CD14-positive monocyte (primary cell): ENCODE data around the gene FBXO45. TPM values are rescaled to one million over a fixed set of nuclear protein-coding genes. Genes with fewer than 3 reads are reported as not detected.

ENCODE experiments used
- DNase-seq, 3 donors: peaks; one replicate each; pipeline ENCODE4 v3.0.0-alpha.2; 2011 to 2022
- H2AFZ ChIP-seq: 2 replicates; pipeline ENCODE4 v1.6.0; 2012; ENCODE audit warnings: mild to moderate bottlenecking, low read depth, low read length, inconsistent platforms; ENCODE audit not compliant: insufficient read depth, poor library complexity, severe bottlenecking
- H3K27ac ChIP-seq, 2 donors: 1 replicate in 1 of 2; 2 replicates in 1 of 2; pipeline ENCODE4 v1.5.1; 2012 to 2013; ENCODE audit warnings: low read length in 2 of 2, control low read depth in 1 of 2, inconsistent platforms in 1 of 2, low read depth in 1 of 2, mild to moderate bottlenecking in 1 of 2
- H3K27me3 ChIP-seq, 2 donors: one replicate each; pipeline versions ENCODE4 v1.6.0 to v1.6.1; 2011 to 2013; ENCODE audit warnings: low read length in 2 of 2; ENCODE audit not compliant: control insufficient read depth in 2 of 2, insufficient read depth in 2 of 2
- H3K36me3 ChIP-seq, 2 donors: replicated peaks in 1 of 2; 1 replicate in 1 of 2; 2 replicates in 1 of 2; pipeline versions ENCODE4 v1.5.1 to v1.6.1; 2012 to 2013; ENCODE audit warnings: low read length in 2 of 2, control low read depth in 1 of 2, inconsistent platforms in 1 of 2, mild to moderate bottlenecking in 1 of 2; ENCODE audit not compliant: insufficient read depth in 2 of 2, control insufficient read depth in 1 of 2
- H3K4me1 ChIP-seq, 2 donors: 1 replicate in 1 of 2; 2 replicates in 1 of 2; pipeline versions ENCODE4 v1.5.1 to v1.6.1; 2012 to 2013; ENCODE audit warnings: low read length in 2 of 2, control low read depth in 1 of 2, inconsistent platforms in 1 of 2, mild to moderate bottlenecking in 1 of 2, moderate library complexity in 1 of 2; ENCODE audit not compliant: insufficient read depth in 2 of 2, control insufficient read depth in 1 of 2
- H3K4me2 ChIP-seq: replicated peaks from 2 replicates; pipeline ENCODE3; 2012; ENCODE audit warnings: low read length, moderate library complexity, mild to moderate bottlenecking; ENCODE audit not compliant: poor library complexity, severe bottlenecking; ENCODE audit errors: extremely low read depth
- H3K4me3 ChIP-seq, 3 experiments: fragments of 200-600 bp in 1 of 3; sonication (generic) in 1 of 3; replicated peaks in 1 of 3; 1 replicate in 2 of 3; 2 replicates in 1 of 3; pipeline ENCODE4 v1.5.1; 2011 to 2013; ENCODE audit warnings: low read length in 3 of 3, mild to moderate bottlenecking in 3 of 3, control low read depth in 2 of 3, low read depth in 2 of 3, inconsistent platforms in 1 of 3, moderate library complexity in 1 of 3
- H3K79me2 ChIP-seq: 2 replicates; pipeline ENCODE4 v1.6.0; 2012; ENCODE audit warnings: mild to moderate bottlenecking, control low read depth, inconsistent platforms, low read length, moderate library complexity; ENCODE audit not compliant: insufficient read depth
- H3K9ac ChIP-seq: 2 replicates; pipeline ENCODE4 v1.6.0; 2017; ENCODE audit warnings: low read length, mild to moderate bottlenecking; ENCODE audit not compliant: insufficient read depth, poor library complexity, severe bottlenecking
- H3K9me3 ChIP-seq, 2 donors: replicated peaks in 1 of 2; 1 replicate in 1 of 2; 2 replicates in 1 of 2; pipeline versions ENCODE4 v1.5.1 to v1.6.1; 2012 to 2013; ENCODE audit warnings: low read length in 2 of 2, control low read depth in 1 of 2; ENCODE audit not compliant: control insufficient read depth in 1 of 2, insufficient read depth in 1 of 2
- H4K20me1 ChIP-seq: 2 replicates; pipeline ENCODE4 v1.6.0; 2012; ENCODE audit warnings: mild to moderate bottlenecking, low read length, control low read depth, moderate library complexity; ENCODE audit not compliant: insufficient read depth
- H3K27ac Mint-ChIP-seq, 7 donors: one replicate each; pipeline ENCODE4 v1.8.0; 2020; ENCODE audit warnings: mild to moderate bottlenecking in 7 of 7, mixed read lengths in 7 of 7, moderate library complexity in 6 of 7, inconsistent platforms in 2 of 7
- H3K27me3 Mint-ChIP-seq, 3 donors: one replicate each; pipeline ENCODE4 v1.8.0; 2021 to 2022; ENCODE audit warnings: low read depth in 3 of 3, mild to moderate bottlenecking in 3 of 3, mixed read lengths in 3 of 3, moderate library complexity in 3 of 3, inconsistent platforms in 1 of 3
- H3K36me3 Mint-ChIP-seq, 2 donors: one replicate each; pipeline ENCODE4 v1.8.0; 2020; ENCODE audit warnings: mixed read lengths in 2 of 2, inconsistent platforms in 1 of 2, mild to moderate bottlenecking in 1 of 2
- H3K4me1 Mint-ChIP-seq: one replicate; pipeline ENCODE4 v1.8.0; 2020; ENCODE audit warnings: mild to moderate bottlenecking, mixed read lengths
- H3K4me3 Mint-ChIP-seq, 2 donors: one replicate each; pipeline ENCODE4 v1.8.0; 2020; ENCODE audit warnings: mild to moderate bottlenecking in 2 of 2, mixed read lengths in 2 of 2, moderate library complexity in 1 of 2
- H3K9me3 Mint-ChIP-seq, 7 donors: one replicate each; pipeline ENCODE4 v1.8.0; 2020 to 2022; ENCODE audit warnings: mixed read lengths in 7 of 7, mild to moderate bottlenecking in 6 of 7, moderate library complexity in 6 of 7, inconsistent platforms in 2 of 7
- WGBS: methylation state at CpG from one replicate; pipeline ENCODE4 v1.1.5; 2013; ENCODE audit warnings: missing lambda C conversion rate; ENCODE audit not compliant: insufficient coverage; 5-methylcytosine and 5-hydroxymethylcytosine counted together
- intact Hi-C, 2 donors: fragments of 100-400 bp; cut with micrococcal nuclease; formaldehyde crosslinking; loops; one replicate each; pipeline versions ENCODE4 v1.15.0 to v1.15.1; 2023
- polyA plus RNA-seq, 3 donors: library from polyadenylated mRNA; depleted of rRNA in 1 of 3; unstranded in 2 of 3; stranded (reverse) in 1 of 3; fragments of 300-500 nt in 2 of 3; fragments of >200 nt in 1 of 3; fragmentation: Illumina TruSeq in 2 of 3; gene quantifications; 1 replicate in 2 of 3; 2 replicates in 1 of 3; pipeline ENCODE4 v1.2.3, GENCODE V29; 2012 to 2021
- TF ChIP-seq, protein P1 (sequence below): fragments of 200-600 bp; IDR thresholded peaks from one replicate; pipeline ENCODE4 v1.8.0; 2022; ENCODE audit warnings: antibody characterized with exemption, mild to moderate bottlenecking

Gene FBXO45
- polyA plus RNA-seq, 3 donors, result 1.8 to 2.8 (median 2.3) TPM

DNA sequence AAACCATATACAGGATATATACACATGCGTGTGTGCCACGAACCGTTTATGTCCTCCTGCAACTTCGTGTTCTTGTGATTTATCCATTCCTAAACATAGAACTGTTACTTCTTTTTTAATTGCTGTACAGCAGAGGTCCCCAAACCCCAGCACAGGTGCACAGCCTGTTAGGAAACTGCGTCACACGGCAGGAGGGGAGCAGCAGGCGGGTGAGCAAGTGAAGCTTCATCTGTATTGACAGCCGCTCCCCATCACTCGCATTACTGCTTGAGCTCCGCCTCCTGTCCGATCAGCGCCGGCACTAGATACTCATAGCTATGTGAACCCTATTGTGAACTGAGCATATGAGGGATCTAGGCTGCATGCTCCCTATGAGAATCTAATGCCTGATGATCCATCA lies 36.1 kb downstream of the FBXO45 start:
- intact Hi-C loops, result no loop called here
- peaks cover 2 to 5% of the 10 kb centered on the region in 2 donors for H3K4me1 ChIP-seq
- H3K27me3 ChIP-seq, result no peaks in the 10 kb centered on the region
- H3K36me3 ChIP-seq, result no peaks in the 10 kb centered on the region
- Mint-ChIP-seq H3K27ac (no peak overlapping the region), H3K9me3 (peaks cover 0 to 3% (median 0%) of the 10 kb centered on the region in 7 donors), H3K27me3 (peaks cover 2% of the 10 kb centered on the region in 3 donors), H3K4me3 (peak overlapping the region in 1 of 2 donors; percentile 72), H3K4me1 (peaks cover 12% of the 10 kb centered on the region), H3K36me3 (no peaks in the 10 kb centered on the region)
- no peak for DNase-seq
- no peak overlapping the region for H3K4me3 ChIP-seq
- TF ChIP-seq, protein P1, sequence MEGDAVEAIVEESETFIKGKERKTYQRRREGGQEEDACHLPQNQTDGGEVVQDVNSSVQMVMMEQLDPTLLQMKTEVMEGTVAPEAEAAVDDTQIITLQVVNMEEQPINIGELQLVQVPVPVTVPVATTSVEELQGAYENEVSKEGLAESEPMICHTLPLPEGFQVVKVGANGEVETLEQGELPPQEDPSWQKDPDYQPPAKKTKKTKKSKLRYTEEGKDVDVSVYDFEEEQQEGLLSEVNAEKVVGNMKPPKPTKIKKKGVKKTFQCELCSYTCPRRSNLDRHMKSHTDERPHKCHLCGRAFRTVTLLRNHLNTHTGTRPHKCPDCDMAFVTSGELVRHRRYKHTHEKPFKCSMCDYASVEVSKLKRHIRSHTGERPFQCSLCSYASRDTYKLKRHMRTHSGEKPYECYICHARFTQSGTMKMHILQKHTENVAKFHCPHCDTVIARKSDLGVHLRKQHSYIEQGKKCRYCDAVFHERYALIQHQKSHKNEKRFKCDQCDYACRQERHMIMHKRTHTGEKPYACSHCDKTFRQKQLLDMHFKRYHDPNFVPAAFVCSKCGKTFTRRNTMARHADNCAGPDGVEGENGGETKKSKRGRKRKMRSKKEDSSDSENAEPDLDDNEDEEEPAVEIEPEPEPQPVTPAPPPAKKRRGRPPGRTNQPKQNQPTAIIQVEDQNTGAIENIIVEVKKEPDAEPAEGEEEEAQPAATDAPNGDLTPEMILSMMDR, result no peak
- H3K79me2 ChIP-seq, result peaks cover under 1% of the 10 kb centered on the region
- no peaks in the 10 kb centered on the region for H4K20me1 ChIP-seq
- H3K9ac ChIP-seq, result no peak overlapping the region
- no peak overlapping the region for H3K4me2 ChIP-seq
- H3K27ac ChIP-seq, result no peak overlapping the region
- H2AFZ ChIP-seq, result no peak overlapping the region
- no peaks in the 10 kb centered on the region for H3K9me3 ChIP-seq
- WGBS, result 40% methylated on average over 1 of the region's 13 CpGs

DNA sequence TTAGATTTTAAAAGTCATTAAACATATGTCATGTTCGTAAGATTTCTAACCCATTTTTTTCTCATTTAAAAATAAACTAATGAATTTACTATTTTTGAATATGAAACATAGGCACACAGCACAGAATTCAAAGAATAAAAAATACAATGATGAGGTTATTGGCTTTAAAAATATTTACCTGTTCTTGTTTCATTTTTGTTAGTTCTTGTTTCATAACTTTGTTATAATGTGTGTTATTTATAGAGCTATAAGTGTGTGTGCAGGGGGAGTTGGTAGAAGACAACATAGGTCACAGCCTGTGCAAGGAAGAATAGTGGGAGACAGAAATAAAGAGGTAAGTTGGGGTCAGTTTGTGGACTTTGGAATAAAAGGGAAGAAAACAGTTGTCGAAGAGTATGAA lies 40.2 kb downstream of the FBXO45 start:
- peaks cover 36% of the 10 kb centered on the region for H3K4me1 Mint-ChIP-seq

More for the DNA sequence above, 40.2 kb downstream of the FBXO45 start:
- Mint-ChIP-seq H3K9me3 (peaks cover 0 to 2% (median 0%) of the 10 kb centered on the region in 7 donors), H3K36me3 (no peaks in the 10 kb centered on the region), H3K4me3 (no peak overlapping the region), H3K27ac (peak overlapping the region in 2 of 7 donors; percentile 48 to 76), H3K27me3 (peaks cover 2% of the 10 kb centered on the region in 3 donors)
- Histone ChIP-seq H3K4me1 (peaks cover 26 to 29% of the 10 kb centered on the region in 2 donors), H3K9me3 (no peaks in the 10 kb centered on the region), H3K27ac (peak overlapping the region in 1 of 2 donors; percentile 68), H3K27me3 (no peaks in the 10 kb centered on the region), H3K4me2 (no peak overlapping the region), H3K4me3 (no peak overlapping the region), H4K20me1 (no peaks in the 10 kb centered on the region), H2AFZ (no peak overlapping the region), H3K36me3 (no peaks in the 10 kb centered on the region), H3K9ac (no peak overlapping the region), H3K79me2 (peaks cover 8% of the 10 kb centered on the region)
- DNase-seq, result no peak
- intact Hi-C loops, result loop anchor here (5.0 kb wide), 3 partner anchors 44 to 79 kb away; no protein-coding TSS in a partner anchor
- WGBS, result no CpG with 5 or more reads among the region's 2 CpGs
- TF ChIP-seq, protein P1, result no peak
